DOHH2 (cell line): Measurements from ENCODE around the gene FOXA1.

Experiments used
- H3F3A ChIP-seq: fragments of 200-600 bp; sonication (generic), shearing (Covaris generic); 2 replicates; pipeline ENCODE4 v1.6.0; 2016; ENCODE audit warnings: antibody characterized with exemption, mild to moderate bottlenecking; ENCODE audit not compliant: control insufficient read depth, insufficient read depth
- H3K27ac ChIP-seq: fragments of 200-600 bp; sonication (generic); 2 replicates; pipeline ENCODE4 v1.5.1; 2014; ENCODE audit warnings: low read depth, mild to moderate bottlenecking, low read length, moderate library complexity
- H3K27me3 ChIP-seq: fragments of 200-600 bp; sonication (generic); 2 replicates; pipeline ENCODE4 v1.6.1; 2014; ENCODE audit warnings: mild to moderate bottlenecking, low read length, mixed read lengths; ENCODE audit not compliant: control insufficient read depth
- H3K36me3 ChIP-seq: fragments of 200-600 bp; sonication (generic); 2 replicates; pipeline ENCODE4 v1.6.1; 2014; ENCODE audit warnings: mild to moderate bottlenecking, low read length, moderate library complexity, mixed read lengths; ENCODE audit not compliant: control insufficient read depth
- H3K4me1 ChIP-seq: fragments of 200-600 bp; sonication (generic); 2 replicates; pipeline ENCODE4 v1.6.1; 2014; ENCODE audit warnings: mild to moderate bottlenecking, low read length, mixed read lengths; ENCODE audit not compliant: control insufficient read depth
- H3K4me2 ChIP-seq: fragments of 200-600 bp; sonication (generic); 2 replicates; pipeline ENCODE4 v1.6.0; 2014; ENCODE audit warnings: mild to moderate bottlenecking, low read length, moderate library complexity
- H3K4me3 ChIP-seq: fragments of 200-600 bp; sonication (generic); 2 replicates; pipeline ENCODE4 v1.5.1; 2014; ENCODE audit warnings: mild to moderate bottlenecking, low read length, mixed read lengths
- H3K79me2 ChIP-seq: fragments of 200-600 bp; sonication (generic); 2 replicates; pipeline ENCODE4 v1.6.1; 2014; ENCODE audit warnings: mild to moderate bottlenecking, low read length, mixed read lengths; ENCODE audit not compliant: control insufficient read depth
- H3K9me2 ChIP-seq: fragments of 200-600 bp; sonication (generic); replicated peaks from 2 replicates; pipeline ENCODE4 v1.6.1; 2014; ENCODE audit warnings: mild to moderate bottlenecking, low read length, mixed read lengths; ENCODE audit not compliant: control insufficient read depth
- H3K9me3 ChIP-seq: fragments of 200-600 bp; sonication (generic); 2 replicates; pipeline ENCODE4 v1.6.1; 2014; ENCODE audit warnings: antibody characterized with exemption, low read length, mixed read lengths; ENCODE audit not compliant: control insufficient read depth, insufficient read depth
- H4K20me1 ChIP-seq: fragments of 200-600 bp; sonication (generic); 2 replicates; pipeline ENCODE4 v1.6.0; 2014; ENCODE audit warnings: low read depth, mild to moderate bottlenecking, antibody characterized with exemption, low read length, moderate library complexity; ENCODE audit not compliant: control insufficient read depth, insufficient read depth
- CTCF ChIP-seq: fragments of 200-600 bp; sonication (generic); IDR thresholded peaks from one replicate; pipeline ENCODE4 v1.5.1; 2014; ENCODE audit warnings: antibody characterized with exemption, mild to moderate bottlenecking, low read depth, low read length; ENCODE audit not compliant: poor library complexity, severe bottlenecking
- EZH2phosphoT487 ChIP-seq: fragments of 200-600 bp; sonication (generic); IDR thresholded peaks from 2 replicates; pipeline ENCODE4 v1.6.1; 2017; ENCODE audit warnings: borderline replicate concordance, mild to moderate bottlenecking, antibody characterized with exemption, low read length, moderate library complexity, mixed read lengths

Gene FOXA1

GRCh38 chr14:37594971-37595808, at the start of gene FOXA1, which contains the start of gene TTC6:
Gene FOXA1, minus strand, starts transcription at chr14:37595249. Its CDS starts 277 bp downstream, at chr14:37594972.
Gene TTC6, plus strand, starts transcription at chr14:37595629. Its CDS starts 26,436 bp downstream, at chr14:37622065.
- Histone ChIP-seq H3K79me2 (no peaks in the 10 kb centered on the region; the same call in 1 of the 2 replicates), H3K4me1 (no peaks in the 10 kb centered on the region), H3K4me3 (no peak within 1 kb of the TSS), H4K20me1 (no peaks in the 10 kb centered on the region), H3K27me3 (no peaks in the 10 kb centered on the region), H3K27ac (no peak within 1 kb of the TSS), H3K4me2 (no peak within 1 kb of the TSS), H3F3A (no peaks in the 10 kb centered on the region), H3K9me3 (peaks cover 15% of the 10 kb centered on the region; the same call in 1 of the 2 replicates), H3K36me3 (no peaks in the 10 kb centered on the region), H3K9me2 (no peaks in the 10 kb centered on the region)
- TF ChIP-seq CTCF = no peak
- no peak for TF ChIP-seq EZH2phosphoT487

GRCh38 chr14:37643701-37644100, 48.7 kb upstream of the FOXA1 start:
- H3K36me3 ChIP-seq = no peaks in the 10 kb centered on the region
- H3K9me2 ChIP-seq = no peaks in the 10 kb centered on the region
- H3K4me3 ChIP-seq = no peak overlapping the region
- H3K9me3 ChIP-seq = no peaks in the 10 kb centered on the region
- no peaks in the 10 kb centered on the region for H3K79me2 ChIP-seq
- H3F3A ChIP-seq = no peaks in the 10 kb centered on the region
- H4K20me1 ChIP-seq = no peaks in the 10 kb centered on the region
- H3K4me2 ChIP-seq = no peak overlapping the region
- TF ChIP-seq EZH2phosphoT487 (no peak), CTCF (no peak)
- no peaks in the 10 kb centered on the region for H3K4me1 ChIP-seq
- no peak overlapping the region for H3K27ac ChIP-seq
- no peaks in the 10 kb centered on the region for H3K27me3 ChIP-seq

GRCh38 chr14:37642125-37642524, 47.1 kb upstream of the FOXA1 start:
- TF ChIP-seq EZH2phosphoT487 (no peak), CTCF (no peak)

More at GRCh38 chr14:37642125-37642524, 47.1 kb upstream of the FOXA1 start:
- Histone ChIP-seq H3K4me3 (no peak overlapping the region), H3K9me3 (no peaks in the 10 kb centered on the region), H3K36me3 (no peaks in the 10 kb centered on the region), H3K79me2 (no peaks in the 10 kb centered on the region), H3K27me3 (no peaks in the 10 kb centered on the region), H3K4me2 (no peak overlapping the region), H4K20me1 (no peaks in the 10 kb centered on the region), H3K9me2 (no peaks in the 10 kb centered on the region), H3K27ac (no peak overlapping the region), H3K4me1 (no peaks in the 10 kb centered on the region), H3F3A (no peaks in the 10 kb centered on the region)
